ENCODE results near the gene WDR11.

DNA sequence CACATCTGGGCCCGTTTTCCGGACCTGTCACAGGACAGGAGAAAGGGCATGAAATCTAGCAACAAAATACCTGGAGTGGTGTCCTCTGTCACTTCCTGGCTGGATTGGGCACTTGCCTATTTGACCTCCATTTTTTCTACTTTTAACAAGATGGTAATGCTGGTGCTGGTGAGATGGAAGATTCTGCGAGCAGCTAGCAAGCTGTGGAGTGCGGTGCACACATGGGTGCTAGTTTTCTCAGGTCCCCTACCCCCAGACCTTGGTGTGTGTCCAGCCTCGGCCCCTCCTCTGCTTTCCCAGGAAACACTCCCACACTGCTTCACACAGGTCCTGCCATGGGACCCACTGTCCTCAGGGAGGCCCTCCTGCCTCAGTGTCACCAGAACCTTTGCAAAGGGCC lies 87.7 kb downstream of the WDR11 start:
- TF ChIP-seq, protein P1, sequence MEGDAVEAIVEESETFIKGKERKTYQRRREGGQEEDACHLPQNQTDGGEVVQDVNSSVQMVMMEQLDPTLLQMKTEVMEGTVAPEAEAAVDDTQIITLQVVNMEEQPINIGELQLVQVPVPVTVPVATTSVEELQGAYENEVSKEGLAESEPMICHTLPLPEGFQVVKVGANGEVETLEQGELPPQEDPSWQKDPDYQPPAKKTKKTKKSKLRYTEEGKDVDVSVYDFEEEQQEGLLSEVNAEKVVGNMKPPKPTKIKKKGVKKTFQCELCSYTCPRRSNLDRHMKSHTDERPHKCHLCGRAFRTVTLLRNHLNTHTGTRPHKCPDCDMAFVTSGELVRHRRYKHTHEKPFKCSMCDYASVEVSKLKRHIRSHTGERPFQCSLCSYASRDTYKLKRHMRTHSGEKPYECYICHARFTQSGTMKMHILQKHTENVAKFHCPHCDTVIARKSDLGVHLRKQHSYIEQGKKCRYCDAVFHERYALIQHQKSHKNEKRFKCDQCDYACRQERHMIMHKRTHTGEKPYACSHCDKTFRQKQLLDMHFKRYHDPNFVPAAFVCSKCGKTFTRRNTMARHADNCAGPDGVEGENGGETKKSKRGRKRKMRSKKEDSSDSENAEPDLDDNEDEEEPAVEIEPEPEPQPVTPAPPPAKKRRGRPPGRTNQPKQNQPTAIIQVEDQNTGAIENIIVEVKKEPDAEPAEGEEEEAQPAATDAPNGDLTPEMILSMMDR (IDR thresholded peaks at IDR 0.05), result no peak
- TF ChIP-seq POLR2A (IDR thresholded peaks at IDR 0.05) (no peak), POLR2AphosphoS5 (IDR thresholded peaks at IDR 0.05) (no peak)

Measured in prostate gland (tissue), 2 donors.